Keratinocyte (primary cell): ENCODE measurements around the gene MTPN.

ENCODE experiments used
- CTCF ChIP-seq, 3 experiments: IDR thresholded peaks in 1 of 3; conservative IDR thresholded peaks in 1 of 3; optimal IDR thresholded peaks in 1 of 3; 2 replicates in 2 of 3; 3 replicates in 1 of 3; pipeline versions ENCODE3 to v1.5.1; 2011; ENCODE audit warnings: low read length in 3 of 3, mild to moderate bottlenecking in 3 of 3, moderate library complexity in 2 of 3, control low read depth in 1 of 3, inconsistent platforms in 1 of 3; ENCODE audit not compliant: insufficient read depth in 2 of 3; ENCODE audit errors: extremely low read depth in 1 of 3
- EZH2 ChIP-seq: IDR thresholded peaks from one replicate; pipeline ENCODE4 v1.6.1; 2012; ENCODE audit warnings: inconsistent platforms, mild to moderate bottlenecking, low read length, moderate library complexity

- TF ChIP-seq EZH2 (no peak), CTCF (optimal IDR thresholded peaks at IDR 0.05 in 1 of 3, IDR thresholded peaks at IDR 0.05 in 1 of 3, conservative IDR thresholded peaks at IDR 0.05 in 1 of 3; ENCODE audit: extremely low read depth in 1 of 3, insufficient read depth in 2 of 3, low read length in 3 of 3) (no peak)
These were observed 90.6 kb downstream of the MTPN start for GRCh38 chr7:135886345-135887132.
